ENCODE measurements around the gene PRKD1. TPM values are rescaled to one million over a fixed set of nuclear protein-coding genes. Genes with fewer than 3 reads are reported as not detected.

The PRKD1 gene
- polyA plus RNA-seq, 1 of the 3 experiments (the other 2 are of a cell fraction), result 0.07 TPM

GRCh38 chr14:29603696-29604095 is 324.0 kb downstream of the PRKD1 start:
- Histone ChIP-seq H3K9ac (no peak overlapping the region), H3K9me3 (no peaks in the 10 kb centered on the region), H3K4me2 (no peak overlapping the region), H3K9me2 (no peaks in the 10 kb centered on the region), H3K27me3 (ENCODE audit: insufficient read depth) (no peaks in the 10 kb centered on the region; the same call in 1 of the 2 replicates), H4K20me1 (ENCODE audit: insufficient read depth) (no peaks in the 10 kb centered on the region), H3K4me3 (ENCODE audit: low read depth in 2 of 2, low read length in 1 of 2) (no peak overlapping the region), H3F3A (replicated peaks; ENCODE audit: insufficient read depth) (no peaks in the 10 kb centered on the region), H3K4me1 (ENCODE audit: control insufficient read depth in 1 of 2, insufficient read depth in 2 of 2, low read depth in 1 of 2, low read length in 1 of 2) (no peaks in the 10 kb centered on the region), H2AFZ (ENCODE audit: low read depth) (no peak overlapping the region), H3K79me2 (ENCODE audit: insufficient read depth) (no peaks in the 10 kb centered on the region), H3K27ac (ENCODE audit: low read depth in 2 of 2, low read length in 1 of 2) (no peak overlapping the region), H3K36me3 (replicated peaks in 1 of 2; ENCODE audit: control insufficient read depth in 1 of 2, insufficient read depth in 2 of 2, low read length in 1 of 2) (no peaks in the 10 kb centered on the region)
- TF ChIP-seq NFIC (IDR thresholded peaks at IDR 0.05; ENCODE audit: borderline replicate concordance), result no peak
- TF ChIP-seq TEAD4 (IDR thresholded peaks at IDR 0.05; ENCODE audit: borderline replicate concordance, insufficient read depth), result no peak
- TF ChIP-seq EZH2phosphoT487 (IDR thresholded peaks at IDR 0.05; ENCODE audit: borderline replicate concordance, low read depth), result no peak
- no peak for TF ChIP-seq MXI1 (IDR thresholded peaks at IDR 0.05; ENCODE audit: low read depth, low read length)
- no peak for TF ChIP-seq TAF1 (IDR thresholded peaks at IDR 0.05; ENCODE audit: borderline replicate concordance, low read depth, low read length)
- TF ChIP-seq USF2 (IDR thresholded peaks at IDR 0.05; ENCODE audit: borderline replicate concordance, low read depth, low read length), result no peak
- TF ChIP-seq RFX5 (IDR thresholded peaks at IDR 0.05; ENCODE audit: low read length), result no peak
- TF ChIP-seq USF1 (IDR thresholded peaks at IDR 0.05; ENCODE audit: borderline replicate concordance, low read depth), result no peak
- no peak for TF ChIP-seq POLR2AphosphoS5 (IDR thresholded peaks at IDR 0.05; ENCODE audit: low read depth, low read length)
- TF ChIP-seq GABPA (IDR thresholded peaks at IDR 0.05; ENCODE audit: low read depth), result no peak
- no peak for TF ChIP-seq EP300 (IDR thresholded peaks at IDR 0.05; ENCODE audit: borderline replicate concordance in 1 of 2, low read depth in 1 of 2, low read length in 1 of 2)
- TF ChIP-seq RAD21 (IDR thresholded peaks at IDR 0.05; ENCODE audit: low read length), result no peak
- no peak for TF ChIP-seq REST (IDR thresholded peaks at IDR 0.05; ENCODE audit: low read depth, low read length)
- TF ChIP-seq NRF1 (IDR thresholded peaks at IDR 0.05; ENCODE audit: low read depth, low read length), result no peak
- no peak for TF ChIP-seq MAX (IDR thresholded peaks at IDR 0.05; ENCODE audit: low read depth)
- TF ChIP-seq YY1 (IDR thresholded peaks at IDR 0.05; ENCODE audit: low read depth), result no peak
- ChIA-PET CTCF (no interaction called here), POLR2A (no interaction called here)
- WGBS (ENCODE audit: low lambda C conversion rate), result 3% methylated on average over 3 of the region's 3 CpGs
- DNase-seq, result no peak

All from SK-N-SH (cell line).